Measurements from ENCODE around the gene PKP1.

GRCh38 chr1:201350884-201351283 is 67.6 kb downstream of the PKP1 start:
- no peak for TF ChIP-seq CTCF (IDR thresholded peaks at IDR 0.05; ENCODE audit: low read length)
- no peak for TF ChIP-seq EZH2 (optimal IDR thresholded peaks at IDR 0.05; ENCODE audit: low read depth, low read length)

Data from MM.1S (cell line).